Posterior vena cava (tissue), 2 donors: Measurements from ENCODE around the gene STK17B. TPM values are rescaled to one million over a fixed set of nuclear protein-coding genes. Genes with fewer than 3 reads are reported as not detected.

Experiments
- DNase-seq: peaks from one replicate; pipeline ENCODE4 v3.0.0-alpha.2; 2020; ENCODE audit warnings: low spot score
- intact Hi-C, 2 donors: fragments of 100-400 bp; cut with DNase I; formaldehyde crosslinking; loops; one replicate each; pipeline versions ENCODE4 v1.14.1 to v1.14.2; 2022 to 2023
- total RNA-seq, 2 donors: library from RNA; stranded (reverse); fragmentation: NEBNext Ultra II Directional; extraction: Animal tissue kit (Norgen Biotek cat#: 25700); gene quantifications; one replicate each; pipeline ENCODE4 v1.2.1, GENCODE V29; 2021
- donor health status: DM: yes; HTN: yes; CAD: no.
- donor health status: DM: yes; HTN: yes; CAD: no.

STK17B gene
- total RNA-seq, 2 donors from 2014 or later, result 23.3 to 31.8 TPM

GRCh38 chr2:196130039-196130825 is 41.1 kb downstream of the STK17B start:
- DNase-seq, result no peak
- intact Hi-C loops, result no loop called here

GRCh38 chr2:196128749-196129148 is 42.6 kb downstream of the STK17B start:
- no peak for DNase-seq
- intact Hi-C loops, result no loop called here

- intact Hi-C loops, result no loop called here
These were observed 45.8 kb downstream of the STK17B start for GRCh38 chr2:196125596-196125995.

GRCh38 chr2:196123679-196124373 is 47.6 kb downstream of the STK17B start:
- no peak for DNase-seq
- intact Hi-C loops, result no loop called here

More at GRCh38 chr2:196125596-196125995, 45.8 kb downstream of the STK17B start:
- no peak for DNase-seq

- intact Hi-C loops, result no loop called here
- no peak for DNase-seq
These were observed 51.5 kb downstream of the STK17B start for GRCh38 chr2:196119926-196120325.

- intact Hi-C loops, result no loop called here
- no peak for DNase-seq
These were observed 54.1 kb downstream of the STK17B start for GRCh38 chr2:196117214-196117705.

- DNase-seq, result no peak
- intact Hi-C loops, result no loop called here
These were observed 58.1 kb downstream of the STK17B start for GRCh38 chr2:196113061-196113974.

GRCh38 chr2:196112418-196113034 is 58.9 kb downstream of the STK17B start:
- DNase-seq, result no peak
- intact Hi-C loops, result no loop called here

- DNase-seq, result no peak
- intact Hi-C loops, result no loop called here
These were observed 62.8 kb downstream of the STK17B start for GRCh38 chr2:196108604-196109003.

- DNase-seq, result no peak
- intact Hi-C loops, result no loop called here
These were observed 65.4 kb downstream of the STK17B start for GRCh38 chr2:196105951-196106350.

- DNase-seq, result no peak
- intact Hi-C loops, result no loop called here
These were observed 67.3 kb downstream of the STK17B start for GRCh38 chr2:196104066-196104465.

GRCh38 chr2:196103626-196104025 is 67.8 kb downstream of the STK17B start:
- intact Hi-C loops, result no loop called here

GRCh38 chr2:196101325-196101991 is 69.9 kb downstream of the STK17B start:
- DNase-seq, result no peak
- intact Hi-C loops, result no loop called here

More at GRCh38 chr2:196103626-196104025, 67.8 kb downstream of the STK17B start:
- DNase-seq, result no peak

GRCh38 chr2:196099916-196100315 is 71.5 kb downstream of the STK17B start:
- intact Hi-C loops, result no loop called here
- no peak for DNase-seq

- intact Hi-C loops, result no loop called here
- DNase-seq, result no peak
These were observed 73.3 kb downstream of the STK17B start for GRCh38 chr2:196097864-196098660.

- DNase-seq, result no peak
- intact Hi-C loops, result no loop called here
These were observed 74.2 kb downstream of the STK17B start for GRCh38 chr2:196096982-196097745.

GRCh38 chr2:196096264-196096663 is 75.1 kb downstream of the STK17B start:
- DNase-seq, result no peak
- intact Hi-C loops, result no loop called here
